K562 (cell line): ENCODE data around the gene CFAP206. TPM values are rescaled to one million over a fixed set of nuclear protein-coding genes. Genes with fewer than 3 reads are reported as not detected.

ENCODE experiments used
- ATAC-seq: fragments of 200-7000 bp; cut with Tn5 transposase; 3 replicates; pipeline ENCODE4 v1.9.1; 2020; ENCODE audit warnings: moderate library complexity
- BruUV-seq: library from RNA; stranded (reverse); fragments of 400-500 nt; replicated peaks from 2 replicates; lab custom pipeline; 2021; lab: Mats Ljungman, UMichigan
- CTCF ChIA-PET: fragments of 300-600 bp; formaldehyde crosslinking; extraction: SDS; loops from one replicate; lab custom pipeline; 2021; ENCODE audit warnings: low intra/inter-chr PET ratio; lab: Yijun Ruan, JAX
- POLR2A ChIA-PET: fragments of 300-600, 350-650 bp; sonication (Branson Sonifier 250); formaldehyde crosslinking; extraction: SDS; loops from one replicate; lab custom pipeline; 2021; ENCODE audit warnings: antibody characterized with exemption, inconsistent platforms; lab: Yijun Ruan, JAX
- DNase-seq, 4 experiments: peaks; one replicate each; pipeline versions ENCODE4 v3.0.0 to v3.0.0-alpha.2; 2011 to 2018; ENCODE audit warnings: low spot score in 3 of 4, mixed read lengths in 3 of 4; ENCODE audit errors: extremely low read depth in 1 of 4
- FAIRE-seq: peaks from 2 replicates; lab custom pipeline; 2011; peaks lifted over from hg19 to GRCh38; lab: Jason Lieb, UNC
- H2AFZ ChIP-seq: 2 replicates; pipeline ENCODE4 v1.6.0; 2011; ENCODE audit warnings: low read depth, low read length, control low read depth, inconsistent platforms
- H3K27ac ChIP-seq: fragments of 200-600 bp; 3 replicates; pipeline ENCODE4 v1.8.0; 2011; ENCODE audit warnings: low read depth, mild to moderate bottlenecking, control low read depth, inconsistent platforms, low read length, moderate library complexity, mixed read lengths; ENCODE audit errors: extremely low read depth
- H3K27me3 ChIP-seq, 2 experiments: fragments of 300-600 bp in 1 of 2; 2 replicates in 1 of 2; 3 replicates in 1 of 2; pipeline versions ENCODE4 v1.6.0 to v1.8.0; 2011; ENCODE audit warnings: inconsistent platforms in 2 of 2, low read length in 2 of 2, mild to moderate bottlenecking in 1 of 2, mixed read lengths in 1 of 2, moderate library complexity in 1 of 2; ENCODE audit not compliant: control insufficient read depth in 2 of 2, insufficient read depth in 2 of 2
- H3K36me3 ChIP-seq: fragments of 300-600 bp; 3 replicates; pipeline ENCODE4 v1.8.0; 2011; ENCODE audit warnings: mild to moderate bottlenecking, low read length, inconsistent platforms; ENCODE audit not compliant: control insufficient read depth, insufficient read depth
- H3K4me1 ChIP-seq, 2 experiments: fragments of 200-600 bp in 1 of 2; replicated peaks in 1 of 2; 2 replicates in 1 of 2; 3 replicates in 1 of 2; pipeline versions ENCODE4 v1.5.1 to v1.8.0; 2011; ENCODE audit warnings: inconsistent platforms in 2 of 2, low read length in 2 of 2, mild to moderate bottlenecking in 1 of 2, mixed read lengths in 1 of 2, moderate library complexity in 1 of 2; ENCODE audit not compliant: control insufficient read depth in 2 of 2, insufficient read depth in 2 of 2
- H3K4me2 ChIP-seq: 2 replicates; pipeline ENCODE4 v1.6.1; 2011; ENCODE audit warnings: low read length, control low read depth, inconsistent platforms, mixed read lengths; ENCODE audit not compliant: insufficient read depth
- H3K4me3 ChIP-seq: fragments of 200-600 bp; sonication (generic), shearing (Covaris generic); 2 replicates; pipeline ENCODE4 v1.5.1; 2016; ENCODE audit warnings: control low read depth, inconsistent platforms
- H3K79me2 ChIP-seq: fragments of 200-600 bp; 3 replicates; pipeline ENCODE4 v1.8.0; 2011; ENCODE audit warnings: low read length, inconsistent platforms; ENCODE audit not compliant: control insufficient read depth, insufficient read depth
- H3K9ac ChIP-seq, 2 experiments: 2 replicates each; pipeline versions ENCODE4 v1.6.0 to v1.6.1; 2011; ENCODE audit warnings: low read depth in 2 of 2, low read length in 2 of 2, control low read depth in 1 of 2, inconsistent platforms in 1 of 2, mild to moderate bottlenecking in 1 of 2, mixed read lengths in 1 of 2; ENCODE audit not compliant: insufficient read depth in 1 of 2
- H3K9me1 ChIP-seq: one replicate; pipeline ENCODE4 v1.6.0; 2011; ENCODE audit warnings: inconsistent platforms, mild to moderate bottlenecking, low read length, moderate library complexity; ENCODE audit not compliant: control insufficient read depth, insufficient read depth
- H3K9me3 ChIP-seq: replicated peaks from 2 replicates; pipeline ENCODE4 v1.5.1; 2011; ENCODE audit warnings: low read depth, low read length, inconsistent platforms; ENCODE audit not compliant: control insufficient read depth, insufficient read depth
- H4K20me1 ChIP-seq: replicated peaks from 2 replicates; pipeline ENCODE4 v1.6.1; 2011; ENCODE audit warnings: low read length, inconsistent platforms, mixed read lengths; ENCODE audit not compliant: control insufficient read depth, insufficient read depth
- ATF3 ChIP-seq, 2 experiments: fragments of 450-650 bp in 1 of 2; sonication (generic) in 1 of 2; formaldehyde crosslinking in 1 of 2; IDR thresholded peaks in 1 of 2; conservative IDR thresholded peaks in 1 of 2; 2 replicates each; pipeline versions ENCODE4 v1.6.1 to v1.8.1; 2016 to 2023; ENCODE audit warnings: mild to moderate bottlenecking in 2 of 2, moderate library complexity in 2 of 2, inconsistent platforms in 1 of 2, missing genetic modification reagents in 1 of 2
- CBFA2T2 ChIP-seq: fragments of 450-650 bp; conservative IDR thresholded peaks from 2 replicates; pipeline ENCODE4 v1.6.1; 2017; ENCODE audit warnings: mild to moderate bottlenecking
- KDM4B ChIP-seq, 2 experiments: fragments of 450-650 bp in 1 of 2; sonication (generic) in 1 of 2; IDR thresholded peaks; 2 replicates each; pipeline ENCODE4 v1.6.1; 2016 to 2017; ENCODE audit warnings: borderline replicate concordance in 2 of 2, antibody characterized with exemption in 1 of 2, low read depth in 1 of 2, mild to moderate bottlenecking in 1 of 2
- MGA ChIP-seq: fragments of 450-650 bp; IDR thresholded peaks from 2 replicates; pipeline ENCODE4 v1.6.1; 2016; ENCODE audit warnings: mild to moderate bottlenecking, moderate library complexity
- MYNN ChIP-seq, 2 experiments: sonication (generic); formaldehyde crosslinking in 1 of 2; IDR thresholded peaks; 2 replicates each; pipeline versions ENCODE4 v1.5.0 to v1.6.1; 2016 to 2020; ENCODE audit warnings: antibody characterized with exemption in 1 of 2, missing genetic modification reagents in 1 of 2
- OTX1 ChIP-seq: fragments of 450-650 bp; formaldehyde crosslinking; IDR thresholded peaks from 2 replicates; pipeline ENCODE4 v1.4.0; 2022; ENCODE audit warnings: mild to moderate bottlenecking
- POLR2H ChIP-seq: IDR thresholded peaks from 2 replicates; pipeline ENCODE4 v1.6.1; 2016; ENCODE audit warnings: missing genetic modification characterization, low read depth, mild to moderate bottlenecking, control low read depth, missing compliant biosample characterization, moderate library complexity
- RBM25 ChIP-seq: fragments of 200-400 bp; formaldehyde crosslinking; IDR thresholded peaks from 2 replicates; pipeline ENCODE4 v1.6.1; 2018; ENCODE audit warnings: low read length, low read depth, moderate library complexity; ENCODE audit not compliant: severe bottlenecking
- WGBS: fragments of 100-300 bp; shearing (Covaris generic); methylation state at CpG from one replicate; pipeline ENCODE4 v1.1.6; 2016; ENCODE audit warnings: low coverage, mixed read lengths; ENCODE audit not compliant: insufficient coverage; ENCODE audit errors: missing lambda C conversion rate; 5-methylcytosine and 5-hydroxymethylcytosine counted together
- in situ Hi-C: fragments of 300-500 bp; cut with MboI; formaldehyde crosslinking; loops from 4 replicates; pipeline ENCODE4 v1.15.0; 2018; ENCODE audit warnings: inconsistent platforms, mixed read lengths
- intact Hi-C: fragments of 100-400 bp; cut with micrococcal nuclease; formaldehyde crosslinking; loops from 2 replicates; pipeline ENCODE4 v1.14.2; 2022
- polyA plus RNA-seq, 8 experiments: library from polyadenylated mRNA; depleted of rRNA in 4 of 8; stranded (reverse) in 5 of 8; unstranded in 3 of 8; fragments of >200 nt; fragmentation: Nextera tagmentation in 2 of 8; fragmentation: Illumina TruSeq in 1 of 8; extraction: Ambion mirVana in 2 of 8; extraction: Trizol in 1 of 8; gene quantifications; 2 replicates each; pipeline versions ENCODE4 v1.2.1 to v1.2.3, GENCODE V29; 2011 to 2014; ENCODE audit warnings: inconsistent platforms in 1 of 8, missing spikeins in 1 of 8
- total RNA-seq, 7 experiments: library from RNA; depleted of rRNA in 6 of 7; stranded (reverse); fragments of >200 nt in 6 of 7; fragmentation: Illumina TruSeq in 2 of 7; extraction: Trizol in 2 of 7; gene quantifications; 2 replicates each; pipeline versions ENCODE4 v1.2.1 to v1.2.3, GENCODE V29; 2011 to 2021; ENCODE audit warnings: low replicate concordance in 1 of 7

CFAP206 gene
- total and polyA plus RNA-seq, 9 of the 15 experiments (the other 6 are each of a cell fraction or from before 2014, with no cell fraction given), result 0.06 to 0.33 (median 0.18) TPM; not detected in 2

GRCh38 chr6:87430499-87430898 lies 22.7 kb downstream of the CFAP206 start (continued):
- no peak for TF ChIP-seq MYNN (IDR thresholded peaks at IDR 0.05)
- TF ChIP-seq MYNN (CRISPR knock-in tag; IDR thresholded peaks at IDR 0.05), result no peak
- TF ChIP-seq, all 486 proteins: peak for 0

- TF ChIP-seq ATF3 (IDR thresholded peaks at IDR 0.05), result 0 out of 2 replicates have a peak, but pooled peaks have one; percentile 14
- TF ChIP-seq ATF3 (CRISPR knock-in tag; conservative IDR thresholded peaks at IDR 0.05), result no peak
- no peak for TF ChIP-seq RBM25
- no peak for TF ChIP-seq POLR2H (tag)
- no peak for TF ChIP-seq CBFA2T2
- TF ChIP-seq OTX1 (CRISPR knock-in tag), result no peak
- TF ChIP-seq KDM4B (IDR thresholded peaks at IDR 0.05; ENCODE audit: borderline replicate concordance in 2 of 2, low read depth in 1 of 2), result no peak
- no peak for TF ChIP-seq MGA
- FAIRE-seq (no peak), ATAC-seq (no peak), DNase-seq (no peak)
- H4K20me1 ChIP-seq, result no peaks in the 10 kb centered on the region
- no peaks in the 10 kb centered on the region for H3K9me1 ChIP-seq
- H3K4me2 ChIP-seq, result no peak overlapping the region
- in situ Hi-C loops (no loop called here), intact Hi-C loops (no loop called here)
- no peak overlapping the region for H3K4me3 ChIP-seq
- WGBS, result 2% methylated on average over 5 of the region's 5 CpGs
- CTCF ChIA-PET, result no interaction called here
- POLR2A ChIA-PET, result no interaction called here
- H3K4me1 ChIP-seq, result no peaks in the 10 kb centered on the region
- H3K27ac ChIP-seq, result no peak overlapping the region
- H3K79me2 ChIP-seq, result no peaks in the 10 kb centered on the region
- H3K9me3 ChIP-seq, result no peaks in the 10 kb centered on the region
- peaks cover 0 to 9% of the 10 kb centered on the region in 2 experiments; a peak in 2 of 5 replicates for H3K27me3 ChIP-seq
- H2AFZ ChIP-seq, result no peak overlapping the region
- no peaks in the 10 kb centered on the region for H3K36me3 ChIP-seq
- H3K9ac ChIP-seq, result no peak overlapping the region
- BruUV-seq, result no TSS peak
Measured at GRCh38 chr6:87431263-87431662, 23.5 kb downstream of the CFAP206 start.
